CD14-positive monocyte (primary cell): ENCODE results near the gene ANP32A. TPM values are rescaled to one million over a fixed set of nuclear protein-coding genes. Genes with fewer than 3 reads are reported as not detected.

Experiments used
- DNase-seq, 3 donors: peaks; one replicate each; pipeline ENCODE4 v3.0.0-alpha.2; 2011 to 2022
- H2AFZ ChIP-seq: 2 replicates; pipeline ENCODE4 v1.6.0; 2012; ENCODE audit warnings: mild to moderate bottlenecking, low read depth, low read length, inconsistent platforms; ENCODE audit not compliant: insufficient read depth, poor library complexity, severe bottlenecking
- H3K27ac ChIP-seq, 2 donors: 1 replicate in 1 of 2; 2 replicates in 1 of 2; pipeline ENCODE4 v1.5.1; 2012 to 2013; ENCODE audit warnings: low read length in 2 of 2, control low read depth in 1 of 2, inconsistent platforms in 1 of 2, low read depth in 1 of 2, mild to moderate bottlenecking in 1 of 2
- H3K27me3 ChIP-seq, 2 donors: one replicate each; pipeline versions ENCODE4 v1.6.0 to v1.6.1; 2011 to 2013; ENCODE audit warnings: low read length in 2 of 2; ENCODE audit not compliant: control insufficient read depth in 2 of 2, insufficient read depth in 2 of 2
- H3K36me3 ChIP-seq, 2 donors: replicated peaks in 1 of 2; 1 replicate in 1 of 2; 2 replicates in 1 of 2; pipeline versions ENCODE4 v1.5.1 to v1.6.1; 2012 to 2013; ENCODE audit warnings: low read length in 2 of 2, control low read depth in 1 of 2, inconsistent platforms in 1 of 2, mild to moderate bottlenecking in 1 of 2; ENCODE audit not compliant: insufficient read depth in 2 of 2, control insufficient read depth in 1 of 2
- H3K4me1 ChIP-seq, 2 donors: 1 replicate in 1 of 2; 2 replicates in 1 of 2; pipeline versions ENCODE4 v1.5.1 to v1.6.1; 2012 to 2013; ENCODE audit warnings: low read length in 2 of 2, control low read depth in 1 of 2, inconsistent platforms in 1 of 2, mild to moderate bottlenecking in 1 of 2, moderate library complexity in 1 of 2; ENCODE audit not compliant: insufficient read depth in 2 of 2, control insufficient read depth in 1 of 2
- H3K4me2 ChIP-seq: replicated peaks from 2 replicates; pipeline ENCODE3; 2012; ENCODE audit warnings: low read length, moderate library complexity, mild to moderate bottlenecking; ENCODE audit not compliant: poor library complexity, severe bottlenecking; ENCODE audit errors: extremely low read depth
- H3K4me3 ChIP-seq, 3 experiments: fragments of 200-600 bp in 1 of 3; sonication (generic) in 1 of 3; replicated peaks in 1 of 3; 1 replicate in 2 of 3; 2 replicates in 1 of 3; pipeline ENCODE4 v1.5.1; 2011 to 2013; ENCODE audit warnings: low read length in 3 of 3, mild to moderate bottlenecking in 3 of 3, control low read depth in 2 of 3, low read depth in 2 of 3, inconsistent platforms in 1 of 3, moderate library complexity in 1 of 3
- H3K79me2 ChIP-seq: 2 replicates; pipeline ENCODE4 v1.6.0; 2012; ENCODE audit warnings: mild to moderate bottlenecking, control low read depth, inconsistent platforms, low read length, moderate library complexity; ENCODE audit not compliant: insufficient read depth
- H3K9ac ChIP-seq: 2 replicates; pipeline ENCODE4 v1.6.0; 2017; ENCODE audit warnings: low read length, mild to moderate bottlenecking; ENCODE audit not compliant: insufficient read depth, poor library complexity, severe bottlenecking
- H3K9me3 ChIP-seq, 2 donors: replicated peaks in 1 of 2; 1 replicate in 1 of 2; 2 replicates in 1 of 2; pipeline versions ENCODE4 v1.5.1 to v1.6.1; 2012 to 2013; ENCODE audit warnings: low read length in 2 of 2, control low read depth in 1 of 2; ENCODE audit not compliant: control insufficient read depth in 1 of 2, insufficient read depth in 1 of 2
- H4K20me1 ChIP-seq: 2 replicates; pipeline ENCODE4 v1.6.0; 2012; ENCODE audit warnings: mild to moderate bottlenecking, low read length, control low read depth, moderate library complexity; ENCODE audit not compliant: insufficient read depth
- H3K27ac Mint-ChIP-seq, 7 donors: one replicate each; pipeline ENCODE4 v1.8.0; 2020; ENCODE audit warnings: mild to moderate bottlenecking in 7 of 7, mixed read lengths in 7 of 7, moderate library complexity in 6 of 7, inconsistent platforms in 2 of 7
- H3K27me3 Mint-ChIP-seq, 3 donors: one replicate each; pipeline ENCODE4 v1.8.0; 2021 to 2022; ENCODE audit warnings: low read depth in 3 of 3, mild to moderate bottlenecking in 3 of 3, mixed read lengths in 3 of 3, moderate library complexity in 3 of 3, inconsistent platforms in 1 of 3
- H3K36me3 Mint-ChIP-seq, 2 donors: one replicate each; pipeline ENCODE4 v1.8.0; 2020; ENCODE audit warnings: mixed read lengths in 2 of 2, inconsistent platforms in 1 of 2, mild to moderate bottlenecking in 1 of 2
- H3K4me1 Mint-ChIP-seq: one replicate; pipeline ENCODE4 v1.8.0; 2020; ENCODE audit warnings: mild to moderate bottlenecking, mixed read lengths
- H3K4me3 Mint-ChIP-seq, 2 donors: one replicate each; pipeline ENCODE4 v1.8.0; 2020; ENCODE audit warnings: mild to moderate bottlenecking in 2 of 2, mixed read lengths in 2 of 2, moderate library complexity in 1 of 2
- H3K9me3 Mint-ChIP-seq, 7 donors: one replicate each; pipeline ENCODE4 v1.8.0; 2020 to 2022; ENCODE audit warnings: mixed read lengths in 7 of 7, mild to moderate bottlenecking in 6 of 7, moderate library complexity in 6 of 7, inconsistent platforms in 2 of 7
- CTCF ChIP-seq: fragments of 200-600 bp; IDR thresholded peaks from one replicate; pipeline ENCODE4 v1.8.0; 2022; ENCODE audit warnings: antibody characterized with exemption, mild to moderate bottlenecking
- WGBS: methylation state at CpG from one replicate; pipeline ENCODE4 v1.1.5; 2013; ENCODE audit warnings: missing lambda C conversion rate; ENCODE audit not compliant: insufficient coverage; 5-methylcytosine and 5-hydroxymethylcytosine counted together
- intact Hi-C, 2 donors: fragments of 100-400 bp; cut with micrococcal nuclease; formaldehyde crosslinking; loops; one replicate each; pipeline versions ENCODE4 v1.15.0 to v1.15.1; 2023
- polyA plus RNA-seq, 3 donors: library from polyadenylated mRNA; depleted of rRNA in 1 of 3; unstranded in 2 of 3; stranded (reverse) in 1 of 3; fragments of 300-500 nt in 2 of 3; fragments of >200 nt in 1 of 3; fragmentation: Illumina TruSeq in 2 of 3; gene quantifications; 1 replicate in 2 of 3; 2 replicates in 1 of 3; pipeline ENCODE4 v1.2.3, GENCODE V29; 2012 to 2021

ANP32A gene
- polyA plus RNA-seq, 3 donors, result 75.4 to 98.8 (median 86.8) TPM

- Mint-ChIP-seq H3K27me3 (peaks cover 0 to 2% (median 1%) of the 10 kb centered on the region in 3 donors), H3K4me3 (no peak overlapping the region), H3K27ac (no peak overlapping the region), H3K9me3 (peaks cover 0 to 1% (median 0%) of the 10 kb centered on the region in 7 donors), H3K4me1 (peaks cover 26% of the 10 kb centered on the region), H3K36me3 (peaks cover 0 to 2% of the 10 kb centered on the region in 2 donors)
- Histone ChIP-seq H3K79me2 (no peaks in the 10 kb centered on the region), H3K4me1 (peaks cover 5 to 13% of the 10 kb centered on the region in 2 donors), H3K4me2 (no peak overlapping the region), H3K9me3 (no peaks in the 10 kb centered on the region), H3K9ac (no peak overlapping the region), H3K27ac (no peak overlapping the region), H3K4me3 (no peak overlapping the region), H4K20me1 (no peaks in the 10 kb centered on the region), H3K27me3 (no peaks in the 10 kb centered on the region), H2AFZ (no peak overlapping the region), H3K36me3 (no peaks in the 10 kb centered on the region)
- TF ChIP-seq CTCF, result no peak
- no peak for DNase-seq
- 42% methylated on average over 2 of the region's 4 CpGs for WGBS
- intact Hi-C loops, result no loop called here
These were observed 52.9 kb downstream of the ANP32A start for GRCh38 chr15:68767833-68768232.

GRCh38 chr15:68765602-68766368, 54.9 kb downstream of the ANP32A start:
- H3K27me3 ChIP-seq, result no peaks in the 10 kb centered on the region
- Mint-ChIP-seq H3K4me1 (peaks cover 17% of the 10 kb centered on the region), H3K27me3 (peaks cover 2 to 3% (median 2%) of the 10 kb centered on the region in 3 donors), H3K27ac (no peak overlapping the region), H3K9me3 (no peaks in the 10 kb centered on the region), H3K36me3 (no peaks in the 10 kb centered on the region), H3K4me3 (no peak overlapping the region)
- WGBS, result 60% methylated on average over 1 of the region's 11 CpGs
- DNase-seq, result no peak
- no peak overlapping the region for H3K27ac ChIP-seq
- H3K4me2 ChIP-seq, result no peak overlapping the region
- H3K4me3 ChIP-seq, result no peak overlapping the region
- peaks cover 5 to 13% of the 10 kb centered on the region in 2 donors for H3K4me1 ChIP-seq
- no peaks in the 10 kb centered on the region for H3K36me3 ChIP-seq
- H4K20me1 ChIP-seq, result no peaks in the 10 kb centered on the region
- H3K9me3 ChIP-seq, result no peaks in the 10 kb centered on the region
- intact Hi-C loops, result no loop called here
- no peaks in the 10 kb centered on the region for H3K79me2 ChIP-seq
- H2AFZ ChIP-seq, result no peak overlapping the region
- H3K9ac ChIP-seq, result no peak overlapping the region
- no peak for TF ChIP-seq CTCF
